NB4 (cell line): ENCODE data around the gene CREBBP.

ENCODE experiments used
- POLR2A ChIP-seq: IDR thresholded peaks from 2 replicates; pipeline ENCODE4 v1.6.1; 2011; ENCODE audit warnings: mild to moderate bottlenecking; ENCODE audit not compliant: insufficient read length; ENCODE audit errors: extremely low read depth
- TF ChIP-seq, protein P1 (sequence below): IDR thresholded peaks from one replicate; pipeline ENCODE4 v1.5.1; 2012; ENCODE audit warnings: low read depth, low read length

GRCh38 chr16:3739636-3740035, 140.9 kb downstream of the CREBBP start:
- TF ChIP-seq, protein P1, sequence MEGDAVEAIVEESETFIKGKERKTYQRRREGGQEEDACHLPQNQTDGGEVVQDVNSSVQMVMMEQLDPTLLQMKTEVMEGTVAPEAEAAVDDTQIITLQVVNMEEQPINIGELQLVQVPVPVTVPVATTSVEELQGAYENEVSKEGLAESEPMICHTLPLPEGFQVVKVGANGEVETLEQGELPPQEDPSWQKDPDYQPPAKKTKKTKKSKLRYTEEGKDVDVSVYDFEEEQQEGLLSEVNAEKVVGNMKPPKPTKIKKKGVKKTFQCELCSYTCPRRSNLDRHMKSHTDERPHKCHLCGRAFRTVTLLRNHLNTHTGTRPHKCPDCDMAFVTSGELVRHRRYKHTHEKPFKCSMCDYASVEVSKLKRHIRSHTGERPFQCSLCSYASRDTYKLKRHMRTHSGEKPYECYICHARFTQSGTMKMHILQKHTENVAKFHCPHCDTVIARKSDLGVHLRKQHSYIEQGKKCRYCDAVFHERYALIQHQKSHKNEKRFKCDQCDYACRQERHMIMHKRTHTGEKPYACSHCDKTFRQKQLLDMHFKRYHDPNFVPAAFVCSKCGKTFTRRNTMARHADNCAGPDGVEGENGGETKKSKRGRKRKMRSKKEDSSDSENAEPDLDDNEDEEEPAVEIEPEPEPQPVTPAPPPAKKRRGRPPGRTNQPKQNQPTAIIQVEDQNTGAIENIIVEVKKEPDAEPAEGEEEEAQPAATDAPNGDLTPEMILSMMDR, result no peak
- no peak for TF ChIP-seq POLR2A
